ENCODE measurements around the gene TNNI3. TPM values are rescaled to one million over a fixed set of nuclear protein-coding genes. Genes with fewer than 3 reads are reported as not detected.
A peak's percentile ranks its signal among the peaks of the same experiment; 100 is the strongest.

TNNI3 gene
- total and polyA plus RNA-seq, 2 donors from 2014 or later, result 0.41 to 1.7 TPM

DNA sequence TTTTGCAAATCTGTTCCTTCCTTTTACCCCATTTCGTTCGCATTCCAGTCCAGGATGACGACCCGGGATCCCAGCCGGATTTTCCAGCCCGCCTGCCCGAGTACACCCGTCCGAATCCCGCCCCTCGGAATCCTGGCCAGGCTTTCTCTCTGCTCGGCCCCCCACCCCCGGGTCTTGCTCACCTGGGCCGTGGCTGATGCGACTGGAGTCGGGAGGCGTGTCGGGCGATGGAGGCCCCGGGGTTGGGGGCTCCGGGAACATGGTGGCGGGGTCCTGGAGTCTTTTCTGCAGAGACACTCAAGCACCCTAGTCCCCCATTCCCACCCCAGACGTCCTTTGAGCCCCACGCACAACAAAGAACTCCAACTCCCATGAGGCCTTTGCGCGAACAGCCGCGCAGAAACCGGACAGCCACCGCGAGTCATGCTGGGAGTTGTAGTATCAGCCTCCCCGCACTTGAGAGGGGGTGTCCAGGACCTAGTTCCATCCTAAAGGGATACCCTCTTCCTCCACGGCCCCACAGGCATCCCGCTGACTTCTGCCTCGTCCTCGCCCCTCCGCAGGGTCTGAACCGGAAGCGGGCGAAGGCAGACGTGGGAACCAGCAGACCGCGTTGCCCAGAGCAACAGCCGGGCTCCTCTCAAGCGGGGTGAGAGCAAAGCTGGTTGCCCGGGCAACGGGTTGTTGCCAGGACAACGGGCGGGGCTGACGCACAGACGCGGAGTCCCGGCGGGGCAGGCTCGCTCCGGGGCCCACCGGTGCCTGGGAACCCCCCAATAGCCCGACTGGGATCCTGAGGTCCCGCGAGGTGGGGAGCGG, 21.5 kb upstream of the TNNI3 start:
- Histone ChIP-seq H3K36me3 (ENCODE audit: control insufficient read depth in 2 of 3, insufficient read depth in 3 of 3, low read length in 3 of 3) (no peaks in the 10 kb centered on the region), H3K4me3 (ENCODE audit: low read length in 3 of 3) (peak overlapping the region; percentile 32 to 53 (median 45)), H3K4me1 (ENCODE audit: control insufficient read depth in 2 of 3, insufficient read depth in 2 of 3, low read depth in 1 of 3, low read length in 3 of 3) (peaks cover 0 to 6% (median 0%) of the 10 kb centered on the region in 3 donors), H3K9me3 (ENCODE audit: control insufficient read depth in 2 of 3, insufficient read depth in 1 of 3, low read length in 3 of 3) (no peaks in the 10 kb centered on the region), H3K27ac (ENCODE audit: low read depth in 2 of 2, low read length in 2 of 2) (no peak overlapping the region), H3K27me3 (ENCODE audit: control insufficient read depth, insufficient read depth, low read length) (peaks cover 12% of the 10 kb centered on the region), H3K9ac (ENCODE audit: low read length in 3 of 3) (no peak overlapping the region)
- intact Hi-C loops (cut with DNase I), result no loop called here
- FAIRE-seq, result no peak
- no peak for TF ChIP-seq CTCF (IDR thresholded peaks at IDR 0.05; ENCODE audit: borderline replicate concordance, extremely low read depth, insufficient read depth)
- peak; percentile 88 to 93 (median 91) for DNase-seq

- Histone ChIP-seq H3K27ac (ENCODE audit: low read depth in 2 of 2, low read length in 2 of 2) (no peak overlapping the region), H3K4me3 (ENCODE audit: low read length in 3 of 3) (no peak overlapping the region), H3K4me1 (ENCODE audit: control insufficient read depth in 2 of 3, insufficient read depth in 2 of 3, low read depth in 1 of 3, low read length in 3 of 3) (peaks cover 0 to 6% (median 0%) of the 10 kb centered on the region in 3 donors), H3K27me3 (ENCODE audit: control insufficient read depth, insufficient read depth, low read length) (peaks cover 21% of the 10 kb centered on the region), H3K9me3 (ENCODE audit: control insufficient read depth in 2 of 3, insufficient read depth in 1 of 3, low read length in 3 of 3) (no peaks in the 10 kb centered on the region), H3K36me3 (ENCODE audit: control insufficient read depth in 2 of 3, insufficient read depth in 3 of 3, low read length in 3 of 3) (no peaks in the 10 kb centered on the region), H3K9ac (ENCODE audit: low read length in 3 of 3) (no peak overlapping the region)
- intact Hi-C loops (cut with DNase I), result no loop called here
- no peak for FAIRE-seq
- no peak for DNase-seq
- no peak for TF ChIP-seq CTCF (IDR thresholded peaks at IDR 0.05; ENCODE audit: borderline replicate concordance, extremely low read depth, insufficient read depth)
These were observed 18.5 kb upstream of the TNNI3 start for GRCh38 chr19:55176076-55176475.

DNA sequence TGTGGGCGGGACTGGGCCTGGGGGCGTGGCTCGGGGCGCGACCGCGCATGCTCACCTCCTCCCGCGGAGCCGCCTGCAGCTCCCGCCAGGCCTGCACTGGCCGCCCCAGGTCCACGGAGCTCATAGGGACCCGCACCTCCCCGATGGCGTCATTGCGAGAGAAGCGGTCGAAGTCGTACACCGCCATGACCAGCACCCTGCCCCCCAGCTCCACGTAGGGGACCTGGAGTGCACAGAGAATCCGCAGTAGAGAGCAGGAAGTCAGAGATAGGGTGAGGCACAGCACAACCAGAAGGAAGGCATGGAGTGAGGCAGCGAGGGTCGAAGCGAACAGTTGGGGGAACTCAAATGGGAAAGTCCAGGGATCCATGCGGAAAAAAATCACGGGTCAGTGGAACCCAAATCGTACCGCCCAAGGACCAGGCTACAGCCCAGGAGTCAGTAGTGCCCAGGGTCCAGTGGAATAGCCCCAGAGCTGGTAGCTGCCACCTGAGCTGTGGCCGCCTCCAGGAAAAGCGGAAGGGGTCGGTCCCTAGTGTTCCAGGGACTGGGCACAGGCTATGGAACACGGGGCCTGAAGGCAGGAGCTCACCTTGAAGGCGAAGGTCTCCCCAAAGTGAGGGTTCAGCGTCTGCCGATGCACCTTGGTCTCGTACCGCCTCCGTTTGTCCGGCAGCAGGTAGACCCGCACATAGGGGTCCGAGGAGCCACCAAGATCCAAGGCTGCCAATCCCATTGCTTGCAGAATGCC, 17.8 kb upstream of the TNNI3 start:
- peaks cover 0 to 6% (median 0%) of the 10 kb centered on the region in 3 donors for H3K4me1 ChIP-seq (ENCODE audit: control insufficient read depth in 2 of 3, insufficient read depth in 2 of 3, low read depth in 1 of 3, low read length in 3 of 3)
- intact Hi-C loops (cut with DNase I), result no loop called here
- no peaks in the 10 kb centered on the region for H3K9me3 ChIP-seq (ENCODE audit: control insufficient read depth in 2 of 3, insufficient read depth in 1 of 3, low read length in 3 of 3)
- no peak for TF ChIP-seq CTCF (IDR thresholded peaks at IDR 0.05; ENCODE audit: borderline replicate concordance, extremely low read depth, insufficient read depth)
- FAIRE-seq, result no peak
- H3K27me3 ChIP-seq (ENCODE audit: control insufficient read depth, insufficient read depth, low read length), result peaks cover 20% of the 10 kb centered on the region
- H3K27ac ChIP-seq (ENCODE audit: low read depth in 2 of 2, low read length in 2 of 2), result no peak overlapping the region
- no peak overlapping the region for H3K4me3 ChIP-seq (ENCODE audit: low read length in 3 of 3)
- H3K36me3 ChIP-seq (ENCODE audit: control insufficient read depth in 2 of 3, insufficient read depth in 3 of 3, low read length in 3 of 3), result no peaks in the 10 kb centered on the region
- no peak overlapping the region for H3K9ac ChIP-seq (ENCODE audit: low read length in 3 of 3)
- no peak for DNase-seq
